NCI-H2227 (cell line): ENCODE measurements around the gene EGR4.

Experiments used
- DNase-seq: peaks from one replicate; lab custom pipeline; 2025; ENCODE audit not compliant: unreplicated experiment; lab: John Stamatoyannopoulos, UW

Gene EGR4

GRCh38 chr2:73250872-73251846, 42.2 kb downstream of the EGR4 start:
- no peak for DNase-seq

GRCh38 chr2:73249636-73250035, 43.7 kb downstream of the EGR4 start:
- no peak for DNase-seq

- no peak for DNase-seq
These were observed 46.5 kb downstream of the EGR4 start for GRCh38 chr2:73246850-73247249.

- no peak for DNase-seq
These were observed 48.8 kb downstream of the EGR4 start for GRCh38 chr2:73244580-73244979.

- no peak for DNase-seq
These were observed 49.3 kb downstream of the EGR4 start for GRCh38 chr2:73243884-73244570.
